GM21619 (cell line): ENCODE measurements around the gene RTN4.
"Not testable (repeated sequence)": the region's sequence is repeated elsewhere in the genome, so short reads cannot be mapped to it uniquely, and the experiment has no call there.

ENCODE experiments used
- ATAC-seq: cut with Tn5 transposase; IDR thresholded peaks from one replicate; pipeline ENCODE4 v1.9.1; 2021; ENCODE audit not compliant: unreplicated experiment

Gene RTN4

GRCh38 chr2:55073000-55073983 lies 23.0 kb upstream of the RTN4 start:
- no peak for ATAC-seq

DNA sequence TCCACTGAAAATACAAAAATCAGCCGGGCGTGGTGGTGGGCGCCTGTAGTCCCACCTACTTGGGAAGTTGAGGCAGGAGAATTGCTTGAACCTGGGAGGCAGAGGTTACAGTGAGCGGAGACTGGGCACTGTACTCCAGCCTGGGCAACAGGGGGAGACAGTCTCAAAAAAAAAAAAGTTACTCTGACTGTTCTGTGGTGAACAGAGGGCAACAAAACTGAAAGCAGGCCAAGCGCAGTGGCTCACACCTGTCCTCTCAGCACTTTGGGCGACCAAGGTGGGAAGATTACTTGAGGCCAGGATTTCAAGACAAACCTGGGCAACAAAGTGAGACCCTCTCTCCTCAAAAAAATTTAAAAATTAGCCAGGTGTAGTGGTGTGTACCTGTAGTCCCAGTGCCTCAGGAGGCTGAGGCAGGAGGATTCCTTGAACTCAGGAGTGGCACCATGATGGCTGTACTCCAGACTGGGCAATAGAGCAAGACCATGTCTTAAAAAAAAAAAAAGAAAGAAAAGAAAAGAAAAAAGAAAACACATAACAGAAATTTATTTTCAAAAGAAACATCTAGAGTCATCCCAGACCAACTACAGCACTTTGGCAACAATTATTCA lies 13.6 kb upstream of the RTN4 start:
- no peak for ATAC-seq

DNA sequence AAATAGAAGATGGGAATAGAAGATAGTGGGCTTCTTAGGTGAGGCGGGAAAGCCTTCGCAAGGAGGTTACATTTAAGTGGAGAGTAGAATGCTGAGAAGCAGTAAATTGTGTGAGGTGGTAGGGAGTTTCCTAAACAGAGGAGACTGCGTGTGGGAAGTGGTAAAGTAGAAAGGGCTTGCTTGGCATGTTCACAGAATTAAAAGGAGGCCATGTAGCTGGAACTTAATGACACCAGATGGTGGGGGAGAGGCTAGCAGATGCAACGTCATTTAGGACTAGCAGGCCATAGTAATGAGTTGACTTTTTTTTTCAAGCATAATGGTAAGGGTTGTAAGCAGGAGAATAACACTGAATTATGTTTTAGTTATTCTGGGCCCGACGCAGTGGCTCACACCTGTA lies 13.0 kb upstream of the RTN4 start:
- no peak for ATAC-seq

- no peak for ATAC-seq
These were observed 12.5 kb upstream of the RTN4 start for GRCh38 chr2:55062754-55063153.

DNA sequence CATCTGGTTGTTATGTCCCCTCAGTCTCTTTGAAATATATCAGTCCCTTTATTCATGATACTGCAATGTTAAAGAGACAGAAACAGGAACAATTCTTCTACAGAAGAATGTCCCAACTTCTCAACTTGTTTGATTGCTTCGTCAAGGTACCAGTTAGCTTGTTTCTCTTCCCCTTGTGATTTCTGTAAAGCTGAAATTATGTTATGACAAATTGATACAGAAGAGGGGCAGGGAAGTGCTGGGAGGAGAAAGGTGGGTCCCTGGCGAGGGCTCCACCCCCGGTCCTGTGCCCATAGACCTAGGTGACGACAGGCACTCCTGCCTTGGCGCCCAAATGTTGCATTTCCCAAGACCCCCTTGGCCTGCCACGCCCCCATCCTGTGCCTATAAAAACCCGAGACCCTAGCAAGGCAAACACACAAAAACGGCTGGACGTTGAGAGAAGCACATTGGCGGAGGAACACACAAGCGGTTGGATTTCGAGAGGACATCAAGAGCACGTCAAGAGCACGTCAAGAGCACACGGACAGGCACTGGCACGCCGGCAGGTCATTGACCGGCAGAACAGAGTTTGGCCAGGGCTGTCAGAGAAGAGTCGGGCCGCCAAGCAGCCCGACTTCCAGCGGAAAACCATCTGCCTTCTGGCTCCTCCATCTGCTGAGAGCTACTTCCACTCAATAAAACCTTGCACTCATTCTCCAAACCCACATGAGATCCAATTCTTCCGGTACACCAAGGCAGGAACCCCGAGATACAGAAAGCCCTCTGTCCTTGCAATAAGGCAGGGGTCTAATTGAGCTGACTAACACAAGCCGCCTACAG lies 11.5 kb upstream of the RTN4 start:
- ATAC-seq = no peak

GRCh38 chr2:55059793-55060192 lies 9.5 kb upstream of the RTN4 start:
- no peak for ATAC-seq

DNA sequence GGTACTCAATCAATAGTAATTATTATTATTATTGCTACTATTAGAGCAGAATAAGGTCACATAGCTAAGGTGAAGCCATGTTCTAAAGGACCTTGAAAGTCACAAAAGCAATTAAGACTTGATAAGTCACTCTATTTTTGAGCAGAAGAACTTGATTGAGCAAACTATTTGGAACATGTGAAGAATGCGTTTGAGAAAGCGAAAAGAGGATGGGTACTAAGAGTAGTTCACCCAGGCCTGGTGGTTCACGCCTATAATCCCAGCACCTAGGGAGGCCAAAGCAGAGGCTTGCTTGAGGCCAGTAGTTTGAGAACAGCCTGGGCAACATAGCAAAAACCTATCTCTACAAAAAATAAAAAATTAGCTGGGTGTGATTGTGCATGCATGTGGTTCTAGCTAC lies 7.2 kb upstream of the RTN4 start:
- no peak for ATAC-seq

GRCh38 chr2:55056024-55056521 lies 5.8 kb upstream of the RTN4 start:
- no peak for ATAC-seq

DNA sequence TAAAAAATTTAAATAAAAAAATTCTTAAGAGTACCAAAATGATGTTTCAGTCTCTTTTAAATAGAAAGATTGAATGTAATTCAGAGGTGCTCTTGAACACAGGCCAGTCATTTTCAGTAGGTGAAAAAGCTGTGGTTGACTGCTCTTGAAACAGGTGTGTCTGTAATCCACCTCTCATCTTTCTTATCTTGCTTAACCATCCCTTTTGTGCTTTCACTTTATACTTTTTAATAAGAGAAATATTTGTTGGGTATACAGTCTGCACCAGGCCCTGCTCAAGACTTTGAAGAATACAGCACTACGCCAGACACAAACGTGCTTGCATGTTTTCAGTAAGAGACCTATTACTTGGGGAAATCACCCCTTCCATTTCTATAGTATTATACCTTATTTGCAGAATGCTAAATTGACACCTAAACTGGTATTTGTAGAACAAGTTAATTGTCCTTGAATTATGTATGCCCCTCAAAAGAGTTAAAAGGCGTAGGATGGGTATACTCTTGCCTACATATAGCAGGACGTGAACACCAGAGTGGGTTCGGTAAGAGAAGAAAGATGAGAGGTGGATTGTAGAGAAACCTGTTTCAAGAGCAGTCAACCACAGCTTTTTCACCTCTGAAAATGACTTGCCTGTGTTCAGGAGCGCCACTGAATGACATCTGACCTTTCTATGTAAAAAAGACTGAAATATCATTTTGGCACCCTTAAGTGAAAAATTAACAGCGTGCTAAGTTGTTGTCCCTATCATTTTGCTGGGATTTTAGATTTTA lies 4.0 kb upstream of the RTN4 start:
- ATAC-seq = peak; percentile 28

- not testable (repeated sequence) for ATAC-seq
These were observed 3.0 kb upstream of the RTN4 start for GRCh38 chr2:55053225-55053624.

GRCh38 chr2:55052129-55053061 lies 2.1 kb upstream of the RTN4 start:
- no peak for ATAC-seq

DNA sequence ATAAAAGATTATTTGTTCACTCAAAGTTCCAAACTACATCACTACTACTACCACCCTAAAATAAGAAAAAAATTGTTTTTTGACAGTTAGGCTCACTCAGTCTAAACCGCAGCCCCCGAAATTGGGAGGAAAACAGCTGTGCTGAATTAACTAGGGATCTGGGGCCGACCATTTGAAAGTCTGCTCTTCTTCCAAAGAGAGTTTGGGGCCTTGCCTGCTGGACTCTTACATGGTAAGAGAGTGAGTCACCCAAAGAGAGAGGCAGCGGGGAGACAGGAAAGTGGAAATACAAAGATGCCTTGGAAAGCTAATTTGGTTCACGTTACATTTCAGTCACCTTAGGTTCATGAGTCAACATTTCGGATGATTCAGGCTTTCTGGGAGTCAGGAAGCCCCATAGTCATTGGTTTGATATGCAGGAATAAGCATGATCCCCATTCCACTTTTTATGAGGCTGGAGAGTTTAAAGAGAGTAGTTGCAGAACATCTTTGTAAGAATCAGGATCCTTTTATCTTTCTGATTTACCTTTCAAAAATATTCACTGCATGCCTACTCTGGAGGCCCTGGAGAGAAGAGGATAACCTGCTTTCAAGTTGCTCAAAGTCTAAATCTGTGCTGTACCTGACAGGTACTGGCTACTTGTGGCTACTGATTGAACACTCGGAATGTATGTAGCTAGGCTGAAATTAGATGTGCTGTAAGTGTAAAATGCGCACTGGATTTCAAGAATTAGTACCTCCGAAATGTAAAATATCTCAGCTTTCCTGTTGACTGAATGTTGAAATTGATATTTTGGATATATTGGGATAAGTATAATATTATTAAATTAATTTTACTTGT lies 995 bp upstream of the RTN4 start:
- ATAC-seq = no peak

- peak; percentile 0 for ATAC-seq
These were observed 491 bp downstream of the RTN4 start for GRCh38 chr2:55049821-55050099.

GRCh38 chr2:55049043-55049820 lies 1.0 kb downstream of the RTN4 start:
- ATAC-seq = no peak

- ATAC-seq = no peak
These were observed 1.7 kb downstream of the RTN4 start for GRCh38 chr2:55048508-55049042.

DNA sequence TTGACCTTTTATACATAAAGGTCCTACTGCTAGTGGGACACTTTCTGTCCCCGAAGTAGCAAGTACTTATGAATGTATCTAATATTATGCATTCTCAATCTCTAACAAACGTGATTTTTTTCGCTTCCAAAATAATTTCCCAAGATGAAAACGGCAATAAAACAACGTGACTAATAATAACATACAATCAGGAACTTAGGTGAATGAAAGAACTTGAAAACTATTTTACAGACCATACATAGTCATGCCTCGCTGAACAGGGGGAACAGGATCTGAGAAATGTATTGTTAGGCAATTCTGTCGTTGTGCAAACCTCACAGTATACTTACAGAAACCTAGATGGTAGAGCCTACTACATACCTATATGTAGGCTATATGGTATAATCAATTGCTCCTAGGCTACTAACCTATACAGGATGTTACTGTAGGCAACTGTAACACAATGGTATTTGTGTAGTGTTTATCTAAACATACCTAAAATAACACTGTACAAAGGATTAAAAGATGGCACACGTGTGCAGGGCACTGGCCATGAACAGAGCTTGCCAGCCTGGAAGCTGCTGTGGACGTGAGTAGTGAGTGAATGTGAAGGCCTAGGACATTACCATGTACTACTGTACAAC lies 2.5 kb downstream of the RTN4 start:
- no peak for ATAC-seq

GRCh38 chr2:55045780-55046179 lies 4.5 kb downstream of the RTN4 start:
- ATAC-seq = no peak
